ENCODE results near the gene FAM171A1.
"Not testable (repeated sequence)": the region's sequence is repeated elsewhere in the genome, so short reads cannot be mapped to it uniquely, and the experiment has no call there.

Gene FAM171A1

GRCh38 chr10:15344876-15345285, 26.2 kb downstream of the FAM171A1 start:
- DNase-seq (ENCODE audit: low read depth), result no peak

GRCh38 chr10:15344256-15344875, 26.7 kb downstream of the FAM171A1 start:
- DNase-seq (ENCODE audit: low read depth), result no peak

- no peak for DNase-seq (ENCODE audit: low read depth)
Measured at GRCh38 chr10:15342970-15343369, 28.1 kb downstream of the FAM171A1 start.

- no peak for DNase-seq (ENCODE audit: low read depth)
Measured at GRCh38 chr10:15341502-15342128, 29.5 kb downstream of the FAM171A1 start.

GRCh38 chr10:15339892-15340291, 31.2 kb downstream of the FAM171A1 start:
- no peak for DNase-seq (ENCODE audit: low read depth)

GRCh38 chr10:15337441-15337923, 33.6 kb downstream of the FAM171A1 start:
- not testable (repeated sequence) for DNase-seq (ENCODE audit: low read depth)

GRCh38 chr10:15336211-15336610, 34.9 kb downstream of the FAM171A1 start:
- no peak for DNase-seq (ENCODE audit: low read depth)

- DNase-seq (ENCODE audit: low read depth), result no peak
Measured at GRCh38 chr10:15335508-15335907, 35.6 kb downstream of the FAM171A1 start.

- no peak for DNase-seq (ENCODE audit: low read depth)
Measured at GRCh38 chr10:15334650-15335323, 36.3 kb downstream of the FAM171A1 start.

- no peak for DNase-seq (ENCODE audit: low read depth)
Measured at GRCh38 chr10:15333909-15334649, 37.0 kb downstream of the FAM171A1 start.

- not testable (repeated sequence) for DNase-seq (ENCODE audit: low read depth)
Measured at GRCh38 chr10:15333181-15333580, 37.9 kb downstream of the FAM171A1 start.

GRCh38 chr10:15331461-15331860, 39.6 kb downstream of the FAM171A1 start:
- DNase-seq (ENCODE audit: low read depth), result no peak

- DNase-seq (ENCODE audit: low read depth), result no peak
Measured at GRCh38 chr10:15329437-15329836, 41.7 kb downstream of the FAM171A1 start.

GRCh38 chr10:15325944-15326284, 45.2 kb downstream of the FAM171A1 start:
- no peak for DNase-seq (ENCODE audit: low read depth)

- DNase-seq (ENCODE audit: low read depth), result no peak
Measured at GRCh38 chr10:15325243-15325943, 45.7 kb downstream of the FAM171A1 start.

GRCh38 chr10:15324611-15325010, 46.5 kb downstream of the FAM171A1 start:
- DNase-seq (ENCODE audit: low read depth), result no peak

GRCh38 chr10:15324113-15324512, 47.0 kb downstream of the FAM171A1 start:
- no peak for DNase-seq (ENCODE audit: low read depth)

GRCh38 chr10:15322356-15322755, 48.7 kb downstream of the FAM171A1 start:
- no peak for DNase-seq (ENCODE audit: low read depth)

GRCh38 chr10:15321431-15322341, 49.4 kb downstream of the FAM171A1 start:
- DNase-seq (ENCODE audit: low read depth), result no peak

- DNase-seq (ENCODE audit: low read depth), result no peak
Measured at GRCh38 chr10:15320522-15321203, 50.4 kb downstream of the FAM171A1 start.

All from activated T-cell treated with anti-CD3 and anti-CD28 coated beads for 24 hours (primary cell).